K562 (cell line): ENCODE data around the gene SHISA8.

Source experiments
- AFF1 ChIP-seq, 2 experiments: fragments of 450-650 bp; IDR thresholded peaks; 2 replicates each; pipeline ENCODE4 v1.6.1; 2018; ENCODE audit warnings: mild to moderate bottlenecking in 2 of 2, low read depth in 1 of 2; ENCODE audit not compliant: partially characterized antibody in 2 of 2
- BCLAF1 ChIP-seq, 2 experiments: fragments of 450-650 bp in 1 of 2; IDR thresholded peaks; 2 replicates each; pipeline ENCODE4 v1.6.1; 2011 to 2017; ENCODE audit warnings: low read depth in 2 of 2, antibody characterized with exemption in 1 of 2, borderline replicate concordance in 1 of 2, low read length in 1 of 2, mild to moderate bottlenecking in 1 of 2, mixed read lengths in 1 of 2; ENCODE audit not compliant: control insufficient read depth in 1 of 2
- CTCF ChIP-seq, 3 experiments: IDR thresholded peaks in 2 of 3; conservative IDR thresholded peaks in 1 of 3; 2 replicates each; pipeline ENCODE4 v1.5.1; 2011 to 2012; ENCODE audit warnings: low read length in 3 of 3, mild to moderate bottlenecking in 3 of 3, control low read depth in 2 of 3, improper control_type of control experiment in 1 of 3, inconsistent platforms in 1 of 3, low read depth in 1 of 3, mixed read lengths in 1 of 3, moderate library complexity in 1 of 3; ENCODE audit not compliant: insufficient read depth in 2 of 3
- EP400 ChIP-seq: fragments of 450-650 bp; IDR thresholded peaks from 2 replicates; pipeline ENCODE4 v1.6.1; 2017; ENCODE audit warnings: antibody characterized with exemption, mild to moderate bottlenecking, moderate library complexity
- NFIC ChIP-seq: fragments of 450-650 bp; IDR thresholded peaks from 2 replicates; pipeline ENCODE4 v1.6.1; 2017; ENCODE audit warnings: mild to moderate bottlenecking, inconsistent platforms

GRCh38 chr22:41907436-41908401, 7.2 kb downstream of the SHISA8 start:
- TF ChIP-seq BCLAF1 (IDR thresholded peaks at IDR 0.05; ENCODE audit: borderline replicate concordance in 1 of 2, control insufficient read depth in 1 of 2, low read depth in 2 of 2, low read length in 1 of 2), result no peak
- no peak for TF ChIP-seq EP400
- no peak for TF ChIP-seq CTCF (IDR thresholded peaks at IDR 0.05 in 2 of 3, conservative IDR thresholded peaks at IDR 0.05 in 1 of 3; ENCODE audit: insufficient read depth in 2 of 3, low read depth in 1 of 3, low read length in 3 of 3)
- no peak for TF ChIP-seq AFF1 (IDR thresholded peaks at IDR 0.05; ENCODE audit: low read depth in 1 of 2, partially characterized antibody in 2 of 2)
- no peak for TF ChIP-seq NFIC
